IMR-90 (cell line): ENCODE data around the gene NXPH1. TPM values are rescaled to one million over a fixed set of nuclear protein-coding genes. Genes with fewer than 3 reads are reported as not detected.

ENCODE experiments used
- ATAC-seq: fragments of 200-7000 bp; cut with Tn5 transposase; 2 replicates; pipeline ENCODE4 v1.9.1; 2020; ENCODE audit warnings: low read depth, mild to moderate bottlenecking, moderate library complexity
- BruUV-seq: library from RNA; stranded (reverse); fragments of 400-500 nt; replicated peaks from 2 replicates; lab custom pipeline; 2021; lab: Mats Ljungman, UMichigan
- CTCF ChIA-PET: fragments of 300-600 bp; formaldehyde crosslinking; extraction: SDS; loops from one replicate; lab custom pipeline; 2021; ENCODE audit warnings: antibody characterized with exemption; lab: Yijun Ruan, JAX
- POLR2A ChIA-PET: fragments of 300-600 bp; sonication (Branson Sonifier 250); formaldehyde crosslinking; loops from one replicate; lab custom pipeline; 2022; ENCODE audit warnings: antibody characterized with exemption; ENCODE audit not compliant: unreplicated experiment; lab: Charles Lee
- DNase-seq: peaks from one replicate; pipeline ENCODE4 v3.0.0; 2013
- H2AFZ ChIP-seq: replicated peaks from 2 replicates; pipeline ENCODE3; 2013; ENCODE audit warnings: low read length, mild to moderate bottlenecking; ENCODE audit not compliant: poor library complexity
- H2AK5ac ChIP-seq: 2 replicates; pipeline ENCODE4 v1.6.1; 2013; ENCODE audit warnings: low read depth, low read length, inconsistent platforms
- H2AK9ac ChIP-seq: replicated peaks from 2 replicates; pipeline ENCODE3; 2013; ENCODE audit warnings: mild to moderate bottlenecking, low read depth, low read length, moderate library complexity; ENCODE audit not compliant: poor library complexity
- H2BK120ac ChIP-seq: 2 replicates; pipeline ENCODE4 v1.6.1; 2013; ENCODE audit warnings: low read depth, low read length, inconsistent platforms
- H2BK15ac ChIP-seq: 3 replicates; pipeline ENCODE4 v1.6.1; 2013; ENCODE audit warnings: low read depth, low read length, inconsistent platforms
- H2BK20ac ChIP-seq: 2 replicates; pipeline ENCODE4 v1.6.1; 2013; ENCODE audit warnings: low read depth, mild to moderate bottlenecking, inconsistent platforms, low read length, moderate library complexity
- H2BK5ac ChIP-seq: 2 replicates; pipeline ENCODE4 v1.6.1; 2013; ENCODE audit warnings: mild to moderate bottlenecking, low read depth, low read length, inconsistent platforms; ENCODE audit not compliant: poor library complexity, severe bottlenecking
- H3K14ac ChIP-seq: replicated peaks from 2 replicates; pipeline ENCODE4 v1.6.1; 2013; ENCODE audit warnings: low read depth, low read length, inconsistent platforms
- H3K18ac ChIP-seq: 2 replicates; pipeline ENCODE4 v1.6.1; 2013; ENCODE audit warnings: low read depth, low read length, control low read depth
- H3K23ac ChIP-seq: 2 replicates; pipeline ENCODE4 v1.6.1; 2013; ENCODE audit warnings: low read depth, low read length, inconsistent platforms
- H3K27ac ChIP-seq: 2 replicates; pipeline ENCODE4 v1.5.1; 2013; ENCODE audit warnings: mild to moderate bottlenecking, control low read depth, low read length; ENCODE audit not compliant: insufficient read depth
- H3K27me3 ChIP-seq: 2 replicates; pipeline ENCODE4 v1.6.1; 2013; ENCODE audit warnings: low read length; ENCODE audit not compliant: control insufficient read depth, insufficient read depth
- H3K36me3 ChIP-seq: 2 replicates; pipeline ENCODE4 v1.6.1; 2013; ENCODE audit warnings: low read length, mixed read lengths; ENCODE audit not compliant: control insufficient read depth, insufficient read depth
- H3K4ac ChIP-seq: 2 replicates; pipeline ENCODE4 v1.6.1; 2013; ENCODE audit warnings: low read depth, low read length, inconsistent platforms
- H3K4me1 ChIP-seq: 2 replicates; pipeline ENCODE4 v1.6.1; 2013; ENCODE audit warnings: low read length, mixed read lengths; ENCODE audit not compliant: control insufficient read depth, insufficient read depth
- H3K4me2 ChIP-seq: 2 replicates; pipeline ENCODE4 v1.6.1; 2013; ENCODE audit warnings: low read depth, mild to moderate bottlenecking, control low read depth, low read length, moderate library complexity
- H3K4me3 ChIP-seq: 2 replicates; pipeline ENCODE4 v1.5.1; 2013; ENCODE audit warnings: low read depth, mild to moderate bottlenecking, control low read depth, low read length, moderate library complexity; ENCODE audit not compliant: insufficient read depth
- H3K56ac ChIP-seq: 2 replicates; pipeline ENCODE4 v1.6.1; 2013; ENCODE audit warnings: low read length, inconsistent platforms; ENCODE audit not compliant: insufficient read depth; ENCODE audit errors: extremely low read depth
- H3K79me1 ChIP-seq, 2 experiments: 2 replicates each; pipeline ENCODE4 v1.6.1; 2013; ENCODE audit warnings: low read length in 2 of 2, inconsistent platforms in 1 of 2, low read depth in 1 of 2
- H3K9ac ChIP-seq: 2 replicates; pipeline ENCODE4 v1.6.1; 2013; ENCODE audit warnings: low read depth, low read length, control low read depth
- H3K9me1 ChIP-seq: 2 replicates; pipeline ENCODE4 v1.6.1; 2013; ENCODE audit warnings: low read length, inconsistent platforms; ENCODE audit not compliant: insufficient read depth
- H3K9me3 ChIP-seq: 2 replicates; pipeline ENCODE4 v1.6.1; 2013; ENCODE audit warnings: low read length; ENCODE audit not compliant: control insufficient read depth, insufficient read depth
- H4K20me1 ChIP-seq: 2 replicates; pipeline ENCODE4 v1.6.1; 2013; ENCODE audit warnings: low read length, inconsistent platforms; ENCODE audit not compliant: insufficient read depth
- H4K5ac ChIP-seq: 2 replicates; pipeline ENCODE4 v1.6.1; 2013; ENCODE audit warnings: mild to moderate bottlenecking, low read depth, low read length, control low read depth
- H4K8ac ChIP-seq, 2 experiments: 2 replicates each; pipeline ENCODE4 v1.6.1; 2013; ENCODE audit warnings: low read depth in 2 of 2, low read length in 2 of 2, control low read depth in 1 of 2, inconsistent platforms in 1 of 2
- H4K91ac ChIP-seq: 2 replicates; pipeline ENCODE4 v1.6.1; 2013; ENCODE audit warnings: low read depth, low read length, inconsistent platforms; ENCODE audit not compliant: insufficient read depth
- RCOR1 ChIP-seq: IDR thresholded peaks from 2 replicates; pipeline ENCODE4 v1.6.1; 2012; ENCODE audit warnings: mild to moderate bottlenecking, low read length, improper control_type of control experiment; ENCODE audit not compliant: insufficient replicate concordance
- WGBS, 2 experiments: methylation state at CpG; one replicate each; pipeline versions ENCODE4 v1.1.5 to v1.1.7; 2013; ENCODE audit warnings: missing lambda C conversion rate in 2 of 2; ENCODE audit not compliant: insufficient read length in 1 of 2; ENCODE audit errors: extremely low coverage in 2 of 2; 5-methylcytosine and 5-hydroxymethylcytosine counted together
- dilution Hi-C: fragments of 300-500 bp; cut with HindIII; formaldehyde crosslinking; loops from one replicate; pipeline ENCODE4 v1.14.3; 2018; ENCODE audit warnings: low sequenced_read_pairs; ENCODE audit not compliant: unreplicated experiment
- in situ Hi-C: fragments of 300-500 bp; cut with MboI; formaldehyde crosslinking; loops from 3 replicates; pipeline ENCODE4 v1.14.3; 2019; ENCODE audit warnings: low sequenced_read_pairs, inconsistent platforms, mixed read lengths
- intact Hi-C: fragments of 100-400 bp; cut with micrococcal nuclease; formaldehyde crosslinking; loops from 2 replicates; pipeline ENCODE4 v1.10.0; 2022
- polyA plus RNA-seq, 3 experiments: library from polyadenylated mRNA; depleted of rRNA; stranded (reverse); fragments of >200 nt; gene quantifications; 2 replicates each; pipeline ENCODE4 v1.2.3, GENCODE V29; 2012; ENCODE audit warnings: low replicate concordance in 1 of 3
- total RNA-seq: library from RNA; depleted of rRNA; stranded (reverse); fragments of >200 nt; gene quantifications from 2 replicates; pipeline ENCODE4 v1.2.3, GENCODE V29; 2012

The NXPH1 gene
- total and polyA plus RNA-seq, 2 of the 4 experiments (the other 2 are of a cell fraction): not detected

GRCh38 chr7:8620169-8620568 is 186.8 kb downstream of the NXPH1 start:
- Histone ChIP-seq H3K79me1 (no peaks in the 10 kb centered on the region), H4K5ac (no peak overlapping the region), H2AK9ac (no peak overlapping the region), H3K23ac (no peak overlapping the region), H3K18ac (no peak overlapping the region), H3K27ac (no peak overlapping the region), H3K9me1 (no peaks in the 10 kb centered on the region), H2BK120ac (no peak overlapping the region), H3K27me3 (no peaks in the 10 kb centered on the region), H2BK20ac (no peak overlapping the region), H4K91ac (no peak overlapping the region), H2AK5ac (no peak overlapping the region), H3K14ac (no peak overlapping the region), H2AFZ (no peak overlapping the region), H2BK5ac (no peak overlapping the region), H4K8ac (no peak overlapping the region), H3K36me3 (no peaks in the 10 kb centered on the region), H3K4ac (no peak overlapping the region), H3K56ac (no peak overlapping the region), H3K9ac (no peak overlapping the region), H2BK15ac (no peak overlapping the region), H3K4me3 (no peak overlapping the region), H3K9me3 (peaks cover 16% of the 10 kb centered on the region), H3K4me2 (no peak overlapping the region), H4K20me1 (no peaks in the 10 kb centered on the region), H3K4me1 (no peaks in the 10 kb centered on the region)
- ATAC-seq (no peak), DNase-seq (no peak)
- no CpG with 5 or more reads among the region's 1 CpG for WGBS, 2 experiments
- CTCF ChIA-PET: no interaction called here
- in situ Hi-C loops (no loop called here), intact Hi-C loops (no loop called here), dilution Hi-C loops (no loop called here)
- no TSS peak for BruUV-seq
- TF ChIP-seq RCOR1: no peak
- POLR2A ChIA-PET: no interaction called here
